ENCODE data around the gene RPS21. TPM values are rescaled to one million over a fixed set of nuclear protein-coding genes. Genes with fewer than 3 reads are reported as not detected.

The RPS21 gene
- total and polyA plus RNA-seq, 2 of the 13 experiments (the other 11 are each of a cell fraction or from before 2014, with no cell fraction given): 2,647 to 11,063 TPM

GRCh38 chr20:62370807-62371587 lies 15.9 kb upstream of the RPS21 start (continued):
- TF ChIP-seq AKNA (CRISPR knock-in tag; IDR thresholded peaks at IDR 0.05; ENCODE audit: borderline replicate concordance): no peak
- TF ChIP-seq NONO (IDR thresholded peaks at IDR 0.05): no peak
- TF ChIP-seq NONO (CRISPR knock-in tag; conservative IDR thresholded peaks at IDR 0.05): peak; percentile 61; the same call in 1 of the 2 replicates
- TF ChIP-seq ZSCAN5A (CRISPR knock-in tag; IDR thresholded peaks at IDR 0.05; ENCODE audit: borderline replicate concordance): no peak; the same call in 1 of the 2 replicates
- TF ChIP-seq ZNF574 (CRISPR knock-in tag; IDR thresholded peaks at IDR 0.05): peak; percentile 43
- 0 out of 2 replicates have a peak, but pooled peaks have one; percentile 63 for TF ChIP-seq ZNF607 (CRISPR knock-in tag; IDR thresholded peaks at IDR 0.05; ENCODE audit: borderline replicate concordance)
- TF ChIP-seq MAFF (IDR thresholded peaks at IDR 0.05; ENCODE audit: low read depth, low read length): no peak
- TF ChIP-seq FOXO1 (CRISPR knock-in tag; IDR thresholded peaks at IDR 0.05): peak; percentile 72
- TF ChIP-seq NR2F2 (IDR thresholded peaks at IDR 0.05; ENCODE audit: borderline replicate concordance, low read depth): peak; percentile 57; the same call in 1 of the 2 replicates
- TF ChIP-seq FIP1L1 (IDR thresholded peaks at IDR 0.05; ENCODE audit: borderline replicate concordance, insufficient read depth, low read depth, low read length): no peak
- TF ChIP-seq ZNF501 (CRISPR knock-in tag; IDR thresholded peaks at IDR 0.05): peak; percentile 91

Measured in HepG2 (cell line).